ENCODE data around the gene NCOA1.

GRCh38 chr2:24457696-24458386, 33.2 kb upstream of the NCOA1 start:
- TF ChIP-seq CTCF (IDR thresholded peaks at IDR 0.05; ENCODE audit: borderline replicate concordance, extremely low read depth, low read length, poor library complexity, severe bottlenecking), result no peak
- no peak for TF ChIP-seq EZH2 (IDR thresholded peaks at IDR 0.05; ENCODE audit: borderline replicate concordance, low read depth, low read length, severe bottlenecking)
